ENCODE results near the gene WDR91. TPM values are rescaled to one million over a fixed set of nuclear protein-coding genes. Genes with fewer than 3 reads are reported as not detected.

WDR91 gene
- total RNA-seq, 1 experiment from 2014 or later, result 10.1 TPM

- RAD21 ChIA-PET (ENCODE audit: low non-redundant PET in 1 of 2, low total read pairs in 2 of 2, uncharacterized antibody in 2 of 2, unreplicated experiment in 2 of 2), result interaction anchor here in 1 of 2 experiments (0.6 kb wide), 1 partner anchor 11 kb away, joined by 3 read pairs; no protein-coding TSS in a partner anchor
- no peak overlapping the region for H3K4me3 ChIP-seq (replicated peaks in 1 of 2; ENCODE audit: low read depth in 1 of 2, low read length in 2 of 2)
- no peaks in the 10 kb centered on the region for H3K9me3 ChIP-seq (ENCODE audit: control insufficient read depth in 1 of 2, insufficient read depth in 1 of 2, low read depth in 1 of 2, low read length in 2 of 2)
- no peaks in the 10 kb centered on the region for H3K9me2 ChIP-seq (ENCODE audit: insufficient read depth)
- H4K20me1 ChIP-seq (ENCODE audit: insufficient read depth), result no peaks in the 10 kb centered on the region
- no peak overlapping the region for H2AFZ ChIP-seq (ENCODE audit: low read depth, low read length, poor library complexity, severe bottlenecking)
- TF ChIP-seq ZNF274 (IDR thresholded peaks at IDR 0.05; ENCODE audit: low read depth, low read length) (no peak), TCF7L2 (IDR thresholded peaks at IDR 0.05; ENCODE audit: borderline replicate concordance, extremely low read depth, insufficient read depth, insufficient read length) (no peak), CBX3 (IDR thresholded peaks at IDR 0.05; ENCODE audit: low read depth) (no peak), MAX (IDR thresholded peaks at IDR 0.05) (no peak), REST (IDR thresholded peaks at IDR 0.05; ENCODE audit: low read depth) (no peak), POLR2AphosphoS5 (IDR thresholded peaks at IDR 0.05; ENCODE audit: low read depth, low read length) (no peak), ELF1 (IDR thresholded peaks at IDR 0.05; ENCODE audit: borderline replicate concordance, low read depth) (no peak)
- H3K9ac ChIP-seq (ENCODE audit: low read length), result no peak overlapping the region
- H3K36me3 ChIP-seq (ENCODE audit: control insufficient read depth in 1 of 2, insufficient read depth in 2 of 2, low read length in 2 of 2), result no peaks in the 10 kb centered on the region
- H3K79me2 ChIP-seq (ENCODE audit: insufficient read depth, low read length), result no peaks in the 10 kb centered on the region
- no TSS peak for BruUV-seq (replicated peaks)
- intact Hi-C loops (cut with micrococcal nuclease), result no loop called here
- H3K27ac ChIP-seq (ENCODE audit: low read depth, low read length), result no peak overlapping the region
- no peaks in the 10 kb centered on the region for H3K27me3 ChIP-seq (ENCODE audit: insufficient read depth, low read length)
- H3K4me2 ChIP-seq (ENCODE audit: low read length), result no peak overlapping the region
- POLR2A ChIA-PET, result no interaction called here
- ATAC-seq, result no peak
- peaks cover 9 to 14% of the 10 kb centered on the region in 2 experiments for H3K4me1 ChIP-seq (ENCODE audit: control insufficient read depth in 1 of 2, insufficient read depth in 2 of 2, low read length in 2 of 2)
- no peak for DNase-seq (ENCODE audit: low read depth, low spot score)
- CTCF ChIA-PET, result no interaction called here
Measured at GRCh38 chr7:135258585-135258984, 47.3 kb upstream of the WDR91 start.
